ENCODE results near the gene LPCAT3. TPM values are rescaled to one million over a fixed set of nuclear protein-coding genes. Genes with fewer than 3 reads are reported as not detected.

LPCAT3 gene
- total RNA-seq, 1 donor from 2014 or later = 6.6 TPM

- no peak for DNase-seq
These were observed 22.2 kb downstream of the LPCAT3 start for GRCh38 chr12:6996040-6996441.

GRCh38 chr12:6987956-6988553 is 30.2 kb downstream of the LPCAT3 start:
- DNase-seq = no peak

GRCh38 chr12:6982532-6982931 is 35.7 kb downstream of the LPCAT3 start:
- DNase-seq = no peak

- no peak for DNase-seq
These were observed 36.9 kb downstream of the LPCAT3 start for GRCh38 chr12:6981152-6982052.

- no peak for DNase-seq
These were observed 37.5 kb downstream of the LPCAT3 start for GRCh38 chr12:6980740-6981139.

GRCh38 chr12:6980075-6980474 is 38.2 kb downstream of the LPCAT3 start:
- no peak for DNase-seq

- DNase-seq = no peak
These were observed 38.8 kb downstream of the LPCAT3 start for GRCh38 chr12:6979453-6979852.

GRCh38 chr12:6979021-6979420 is 39.3 kb downstream of the LPCAT3 start:
- DNase-seq = no peak

GRCh38 chr12:6978611-6979011 is 39.7 kb downstream of the LPCAT3 start:
- no peak for DNase-seq

- no peak for DNase-seq
These were observed 40.1 kb downstream of the LPCAT3 start for GRCh38 chr12:6978188-6978587.

GRCh38 chr12:6977653-6978052 is 40.6 kb downstream of the LPCAT3 start:
- DNase-seq = no peak

- no peak for DNase-seq
These were observed 42.8 kb downstream of the LPCAT3 start for GRCh38 chr12:6975297-6976032.

- no peak for DNase-seq
These were observed 44.1 kb downstream of the LPCAT3 start for GRCh38 chr12:6974180-6974579.

- no peak for DNase-seq
These were observed 48.2 kb downstream of the LPCAT3 start for GRCh38 chr12:6970096-6970527.

- no peak for DNase-seq
These were observed 49.9 kb downstream of the LPCAT3 start for GRCh38 chr12:6968426-6968825.

- no peak for DNase-seq
These were observed 50.6 kb downstream of the LPCAT3 start for GRCh38 chr12:6967651-6968100.

GRCh38 chr12:6966351-6966750 is 51.9 kb downstream of the LPCAT3 start:
- DNase-seq = no peak

- DNase-seq = no peak
These were observed 52.6 kb downstream of the LPCAT3 start for GRCh38 chr12:6965714-6966113.

- peak; percentile 69 for DNase-seq
These were observed 53.1 kb downstream of the LPCAT3 start for GRCh38 chr12:6965026-6965661.

GRCh38 chr12:6964605-6965025 is 53.7 kb downstream of the LPCAT3 start:
- DNase-seq = no peak

- no peak for DNase-seq
These were observed 54.4 kb downstream of the LPCAT3 start for GRCh38 chr12:6963791-6964413.
